GM19043 (cell line): ENCODE results near the gene KCNK13.
A peak's percentile ranks its signal among the peaks of the same experiment; 100 is the strongest.
"Not testable (repeated sequence)": the region's sequence is repeated elsewhere in the genome, so short reads cannot be mapped to it uniquely, and the experiment has no call there.

Source experiments
- ATAC-seq: cut with Tn5 transposase; IDR thresholded peaks from one replicate; pipeline ENCODE4 v1.9.1; 2021; ENCODE audit warnings: low read depth; ENCODE audit not compliant: unreplicated experiment

The KCNK13 gene

DNA sequence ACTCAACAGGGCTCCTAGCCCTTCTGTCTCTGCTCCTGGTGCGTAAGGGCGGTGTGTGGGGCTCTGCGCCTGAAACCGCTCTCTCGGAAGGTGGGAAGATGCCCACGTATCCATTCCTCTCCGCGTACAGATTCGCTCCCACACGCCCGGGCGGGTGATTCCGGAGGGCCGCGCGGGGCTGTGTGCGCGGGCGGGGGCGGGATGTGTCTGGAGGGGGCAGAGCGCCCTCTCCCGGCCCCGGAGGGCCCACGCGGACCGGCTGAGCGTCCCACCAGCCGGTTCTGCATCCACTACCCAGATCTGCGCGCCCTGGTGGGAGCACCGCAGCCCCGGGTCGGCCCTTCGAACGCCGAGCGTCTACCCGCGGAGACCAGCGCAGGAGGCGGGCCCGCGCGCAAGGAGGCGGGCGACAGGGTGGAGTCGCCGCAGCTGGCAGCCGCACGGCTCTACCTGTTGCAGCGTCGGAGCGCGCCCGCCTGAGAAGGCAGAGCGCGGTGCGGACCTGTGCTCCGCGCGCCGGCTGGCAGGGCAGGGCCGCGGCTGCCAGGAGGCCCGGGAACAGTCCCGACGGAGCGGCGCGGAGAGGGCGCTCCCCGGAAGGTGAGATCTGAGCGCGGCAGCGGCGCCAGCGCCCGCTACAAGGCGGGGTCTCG lies 1.4 kb upstream of the KCNK13 start:
- ATAC-seq: peak; percentile 64

DNA sequence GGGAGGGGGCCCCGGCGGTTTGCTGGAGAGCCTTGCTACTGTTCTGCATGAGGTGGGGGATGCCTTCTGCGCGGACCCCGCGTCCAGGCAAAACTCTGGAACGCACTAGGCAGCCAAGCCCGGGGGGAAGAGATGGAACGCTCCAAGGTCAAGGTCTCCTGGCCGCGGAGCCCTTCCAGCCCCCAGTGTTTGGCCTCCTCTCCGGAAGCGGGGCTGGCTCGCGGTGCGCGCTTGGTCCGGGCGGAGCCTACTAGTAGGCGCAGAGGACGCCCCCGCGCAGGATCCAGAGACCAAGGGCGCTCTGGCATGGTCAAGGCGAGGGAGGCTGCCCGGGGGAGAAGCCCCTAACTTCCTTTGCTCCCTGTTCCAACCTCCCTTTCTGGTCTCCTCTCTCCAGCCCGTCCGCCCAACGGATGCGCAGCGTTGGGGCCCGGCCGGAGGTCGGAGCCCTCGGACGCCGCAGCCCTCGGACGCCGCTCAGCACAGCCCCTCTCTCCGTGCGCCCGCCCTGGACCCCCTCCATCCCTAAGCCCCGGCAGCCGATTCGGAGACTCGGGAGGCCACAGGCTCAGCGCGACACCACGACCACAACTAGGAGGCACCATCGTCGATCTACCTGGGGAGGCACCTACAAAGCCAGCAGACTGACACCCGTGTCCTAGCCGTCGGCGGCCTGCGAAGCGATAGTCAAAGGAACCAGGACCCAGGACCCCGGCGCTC lies 669 bp upstream of the KCNK13 start:
- no peak for ATAC-seq

DNA sequence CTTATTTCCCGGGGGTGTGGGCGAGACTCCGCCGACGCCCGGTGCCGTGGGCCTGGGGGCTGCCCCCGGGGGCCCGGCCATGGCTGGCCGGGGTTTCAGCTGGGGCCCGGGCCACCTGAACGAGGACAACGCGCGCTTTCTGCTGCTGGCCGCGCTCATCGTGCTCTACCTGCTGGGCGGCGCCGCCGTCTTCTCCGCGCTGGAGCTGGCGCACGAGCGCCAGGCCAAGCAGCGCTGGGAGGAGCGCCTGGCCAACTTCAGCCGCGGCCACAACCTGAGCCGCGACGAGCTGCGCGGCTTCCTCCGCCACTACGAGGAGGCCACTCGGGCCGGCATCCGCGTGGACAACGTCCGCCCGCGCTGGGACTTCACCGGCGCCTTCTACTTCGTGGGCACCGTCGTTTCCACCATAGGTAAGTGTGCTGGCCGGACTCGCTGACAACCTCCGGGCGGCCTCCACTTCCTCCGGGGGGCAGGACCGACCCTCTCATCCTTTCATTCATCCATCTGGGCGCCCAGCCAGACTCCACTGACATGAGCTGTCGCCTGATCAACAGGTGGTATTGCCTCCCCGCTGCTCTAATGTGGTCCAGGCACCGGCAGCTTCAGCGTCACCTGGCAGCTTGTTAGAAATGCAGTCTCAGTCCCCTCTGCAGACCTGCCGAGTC lies 467 bp downstream of the KCNK13 start:
- no peak for ATAC-seq

DNA sequence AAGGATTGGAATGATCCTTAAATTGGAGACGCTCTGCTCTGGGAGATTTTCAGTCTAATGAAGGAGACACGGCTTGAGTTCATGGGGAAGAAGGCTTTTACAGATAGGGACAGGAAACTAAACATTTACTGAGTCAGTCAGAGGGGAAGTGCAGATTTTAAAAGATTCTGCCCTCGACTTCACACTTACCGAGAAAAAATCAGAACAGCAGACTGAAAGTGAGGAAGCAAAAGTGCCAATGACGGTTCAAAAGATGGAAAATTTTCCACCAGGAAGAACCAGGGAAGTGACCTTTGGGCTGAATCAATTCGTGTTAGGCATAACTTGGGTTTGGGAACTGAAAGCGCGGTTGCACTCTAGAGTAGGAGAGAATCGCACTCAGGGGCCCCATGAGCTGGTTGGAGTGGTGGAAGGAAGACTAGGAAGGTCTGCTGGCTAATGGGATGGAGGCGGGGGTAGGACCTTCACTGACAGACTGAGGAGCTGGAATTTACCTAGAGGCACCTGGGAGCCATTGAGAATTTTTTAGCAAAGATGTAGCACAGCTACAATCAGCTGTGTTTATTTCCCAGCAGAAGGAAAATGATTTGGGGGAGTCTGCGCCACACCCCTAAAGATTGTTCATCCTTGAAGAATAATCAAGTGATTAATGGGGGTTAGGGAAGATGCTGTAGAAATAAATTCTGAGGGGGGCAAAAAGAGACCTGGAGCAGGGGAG lies 1.2 kb downstream of the KCNK13 start:
- no peak for ATAC-seq

DNA sequence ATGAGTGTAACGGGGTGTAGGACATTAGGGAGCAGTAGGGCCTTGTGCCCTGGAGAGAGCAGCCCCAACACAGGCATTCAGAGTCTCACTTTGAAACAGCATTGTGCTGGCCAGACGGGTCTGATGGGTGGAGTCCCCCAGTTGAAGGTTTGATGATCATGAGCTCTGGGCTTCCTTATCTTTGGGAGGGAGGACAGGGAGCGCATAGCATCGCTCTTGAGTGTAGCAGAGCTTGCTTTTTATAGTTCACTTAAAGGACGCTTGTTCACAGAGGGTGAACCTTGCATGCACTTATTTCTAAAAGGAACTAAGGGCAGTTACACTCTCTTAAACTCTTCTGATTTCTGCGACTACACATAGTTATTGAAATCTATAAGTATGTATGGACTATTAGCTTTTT lies 10.6 kb downstream of the KCNK13 start:
- ATAC-seq: no peak

DNA sequence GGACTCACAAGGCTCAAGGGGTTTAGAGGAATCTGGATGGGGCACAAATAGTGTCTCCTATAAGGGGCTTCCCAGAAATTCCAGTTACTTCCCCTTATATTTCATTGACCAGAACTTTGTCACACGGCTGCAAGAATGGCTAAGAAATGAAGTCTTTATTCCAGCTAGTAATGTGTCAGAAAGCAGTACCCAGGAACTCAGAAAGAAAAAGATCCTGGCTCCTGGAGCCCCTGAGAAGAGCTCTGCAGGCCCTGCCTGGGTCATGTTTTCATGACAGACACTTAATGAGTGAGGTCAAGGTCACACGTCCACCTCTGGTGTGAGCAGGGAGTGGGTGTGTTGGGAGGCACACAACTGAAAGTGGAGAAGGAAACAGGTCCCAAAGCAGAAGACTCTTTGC lies 17.8 kb downstream of the KCNK13 start:
- no peak for ATAC-seq

DNA sequence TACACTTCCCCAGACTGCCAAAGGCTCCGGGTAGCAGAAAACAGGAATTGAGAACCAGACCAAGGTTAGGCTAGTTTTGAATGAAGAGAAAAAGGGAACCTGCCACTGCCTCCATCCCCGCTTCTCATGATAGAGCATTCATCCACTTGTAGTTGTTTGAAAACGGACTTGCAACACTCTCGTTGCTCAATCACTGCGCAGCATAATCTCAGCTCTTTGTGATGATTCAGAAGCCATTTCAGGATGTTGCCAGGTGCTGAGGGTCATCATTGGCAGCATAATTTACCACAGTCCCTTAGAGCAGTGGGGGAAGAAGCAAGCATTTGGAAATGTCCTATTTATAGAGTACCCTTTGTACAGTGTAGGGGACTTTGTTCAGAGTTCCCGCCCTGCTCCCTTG lies 25.6 kb downstream of the KCNK13 start:
- peak; percentile 53 for ATAC-seq

DNA sequence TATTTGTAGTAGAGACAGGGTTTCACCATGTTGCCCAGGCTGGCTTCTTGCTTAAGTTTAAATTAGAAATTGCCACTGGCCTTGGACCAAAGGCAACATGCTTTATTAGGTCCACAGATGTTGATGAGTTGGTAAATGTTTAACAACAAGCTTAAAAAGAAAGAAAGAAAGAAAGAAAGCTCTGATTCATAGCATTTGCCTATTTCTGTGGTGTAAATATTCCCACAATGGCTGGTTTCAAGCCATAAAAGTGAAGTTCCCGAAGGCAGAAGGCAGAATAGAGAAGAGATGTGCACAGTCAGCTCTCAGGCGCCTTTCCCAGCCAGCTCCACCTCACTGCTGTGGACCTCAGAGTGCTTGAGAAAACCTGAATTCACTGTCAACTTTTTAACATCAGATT lies 26.4 kb downstream of the KCNK13 start:
- ATAC-seq: no peak

DNA sequence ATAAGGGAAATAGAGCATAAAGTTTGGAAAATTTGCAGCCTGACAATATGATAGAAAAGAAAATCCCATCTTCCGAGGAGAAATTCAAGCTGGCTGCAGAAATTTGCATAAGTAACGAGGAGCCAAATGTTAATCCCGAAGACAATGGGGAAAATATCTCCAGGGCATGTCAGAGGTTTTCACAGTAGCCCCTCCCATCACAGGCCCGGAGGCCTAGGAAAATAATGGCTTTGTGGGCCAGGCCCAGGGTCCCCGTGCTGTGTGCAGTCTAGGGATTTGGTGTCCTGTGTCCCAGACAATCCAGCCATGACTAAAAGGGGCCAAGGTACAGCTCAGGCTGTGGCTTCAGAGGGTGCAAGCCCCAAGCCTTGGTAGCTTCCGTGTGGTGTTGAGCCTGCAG lies 27.7 kb downstream of the KCNK13 start:
- not testable (repeated sequence) for ATAC-seq

DNA sequence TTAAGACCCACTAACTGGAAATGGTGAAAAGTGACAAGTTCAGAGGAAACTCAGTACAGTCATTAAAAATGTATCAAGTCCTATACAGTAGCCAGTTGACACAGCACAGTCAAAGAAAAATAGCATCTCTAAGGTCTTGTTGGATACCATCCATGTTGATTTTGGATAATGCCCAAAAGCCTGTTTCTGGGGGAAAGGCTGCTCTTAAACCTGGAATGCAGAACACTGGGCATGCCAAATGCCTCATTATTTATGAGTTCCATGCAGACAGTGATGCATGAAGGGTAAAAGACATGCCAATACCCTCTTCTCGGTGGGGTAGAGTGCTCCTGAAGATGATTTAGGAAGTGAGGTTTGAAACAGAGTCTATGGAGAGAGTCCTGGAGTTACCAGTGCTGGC lies 29.6 kb downstream of the KCNK13 start:
- no peak for ATAC-seq

DNA sequence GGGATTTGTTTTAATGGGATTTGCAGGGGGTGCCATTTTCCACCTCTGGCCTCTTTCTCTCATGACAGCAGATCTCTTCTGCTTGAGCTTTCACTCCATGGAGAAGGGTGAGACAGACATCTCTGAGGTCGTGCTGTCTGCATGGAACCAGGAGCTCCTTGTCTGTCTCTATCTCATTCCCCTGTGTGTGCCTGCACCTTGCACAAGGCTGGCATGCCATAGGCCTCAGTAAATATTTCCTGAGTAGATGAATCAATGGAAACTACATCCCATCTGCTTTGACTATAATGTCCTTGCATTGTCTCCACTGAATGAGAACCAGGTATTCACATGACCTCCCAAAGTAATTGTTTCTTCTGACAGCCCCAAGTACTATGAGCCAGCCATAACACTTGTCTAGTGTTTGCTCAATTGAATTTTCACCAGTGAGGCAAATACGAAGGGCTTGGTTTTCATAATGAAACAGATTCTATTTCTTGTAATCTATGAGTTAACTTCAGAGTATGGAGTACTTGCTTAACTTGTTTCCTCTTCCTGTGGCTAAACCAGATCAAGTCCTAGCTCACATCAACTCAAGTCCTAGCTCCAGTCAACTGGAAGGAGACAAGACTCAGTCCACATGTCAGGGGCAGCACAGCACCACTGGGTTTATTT lies 32.3 kb downstream of the KCNK13 start:
- ATAC-seq: peak; percentile 41

DNA sequence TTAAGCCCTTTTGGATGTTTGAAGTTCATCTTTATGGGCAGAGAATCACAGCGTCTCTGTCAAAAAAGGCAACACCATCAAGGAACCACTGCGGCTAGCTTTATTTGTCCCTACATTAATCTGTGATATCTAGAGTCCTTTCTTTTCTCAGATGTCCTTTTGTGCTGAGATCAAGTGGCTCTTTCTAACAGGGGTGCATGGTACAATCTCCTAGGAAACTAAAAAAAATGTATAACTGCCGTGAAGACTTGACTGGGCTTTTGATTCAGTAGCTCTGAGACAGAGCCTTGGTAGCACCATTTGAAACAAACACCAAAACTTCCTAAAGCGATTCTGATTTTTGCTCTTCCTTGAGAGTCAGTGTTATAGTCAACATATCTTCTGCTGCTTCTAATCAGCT lies 33.3 kb downstream of the KCNK13 start:
- no peak for ATAC-seq

DNA sequence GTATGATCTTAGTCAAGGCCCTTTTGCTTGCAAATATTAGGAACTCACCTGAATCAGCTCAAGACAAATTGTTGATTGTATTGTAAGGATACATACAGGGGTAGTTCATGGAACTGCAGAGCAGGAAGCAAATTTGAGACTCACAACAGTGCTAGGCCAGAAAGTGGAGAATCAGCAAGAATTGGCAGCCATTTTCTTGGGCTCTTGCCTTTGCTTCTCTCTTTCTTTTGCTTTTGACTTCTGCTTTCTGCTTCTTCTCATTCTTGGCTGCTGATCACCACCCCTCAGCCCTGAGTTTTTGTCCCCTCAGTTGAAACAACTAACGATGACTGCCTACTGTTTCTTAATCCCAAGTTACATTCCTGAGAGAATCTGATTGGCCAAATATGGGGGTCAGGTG lies 34.8 kb downstream of the KCNK13 start:
- ATAC-seq: no peak

DNA sequence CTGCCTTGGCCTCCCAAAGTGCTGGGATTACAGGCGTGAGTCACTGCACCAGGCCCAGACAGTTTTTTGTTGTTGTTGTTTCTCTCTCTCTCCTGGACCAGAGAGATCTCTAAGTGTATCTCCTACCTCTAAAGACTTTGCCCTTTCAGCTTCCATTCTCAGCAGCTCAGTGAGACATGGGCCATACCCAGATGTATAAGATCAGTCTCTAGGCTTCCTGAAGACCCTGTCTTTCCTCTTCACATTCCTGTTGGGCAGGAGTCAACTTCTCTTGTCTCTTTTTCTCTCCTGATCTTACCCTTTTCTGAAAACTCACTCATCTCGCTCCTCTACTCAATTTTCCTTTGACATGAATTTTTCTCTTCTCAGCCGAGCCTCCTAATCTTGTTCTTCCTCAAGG lies 42.0 kb downstream of the KCNK13 start:
- ATAC-seq: no peak

DNA sequence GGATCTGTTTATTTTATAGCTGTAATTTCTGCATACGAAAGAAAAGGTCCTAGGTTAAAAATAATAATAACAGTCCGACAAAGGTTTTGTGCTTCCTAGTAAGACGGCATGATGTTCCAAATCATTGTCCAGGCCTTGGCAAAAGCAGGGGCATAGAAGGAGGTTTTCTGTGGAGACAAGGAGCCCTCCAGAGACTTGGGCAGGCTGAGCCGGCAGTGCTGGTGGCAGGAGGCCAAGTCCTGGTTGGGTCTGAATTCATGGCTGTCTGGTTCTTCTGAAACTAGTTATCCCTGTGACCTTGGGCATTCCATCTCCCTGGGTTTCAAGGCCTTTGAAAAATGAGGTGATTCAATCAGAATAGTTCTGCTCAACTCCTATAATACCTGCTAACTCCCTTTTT lies 44.0 kb downstream of the KCNK13 start:
- no peak for ATAC-seq

DNA sequence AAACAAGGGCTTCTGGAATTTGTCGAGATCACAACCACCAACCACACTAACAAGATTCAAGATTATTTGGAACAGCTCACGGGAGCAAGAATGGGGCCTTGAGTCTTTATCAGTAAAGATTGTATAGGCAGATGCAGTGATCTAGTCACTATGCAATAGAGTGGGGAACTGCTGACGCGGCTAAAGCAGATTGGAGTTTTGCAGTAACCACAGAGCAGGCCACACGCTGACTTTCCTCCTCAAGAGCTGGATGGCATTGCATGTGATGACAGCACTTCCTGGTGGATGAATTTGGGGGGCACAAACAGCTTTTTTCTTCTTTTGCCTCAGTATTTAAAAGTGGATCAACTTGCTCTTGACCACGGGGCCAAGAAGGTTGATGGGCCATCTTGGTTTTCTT lies 46.0 kb downstream of the KCNK13 start:
- ATAC-seq: no peak

DNA sequence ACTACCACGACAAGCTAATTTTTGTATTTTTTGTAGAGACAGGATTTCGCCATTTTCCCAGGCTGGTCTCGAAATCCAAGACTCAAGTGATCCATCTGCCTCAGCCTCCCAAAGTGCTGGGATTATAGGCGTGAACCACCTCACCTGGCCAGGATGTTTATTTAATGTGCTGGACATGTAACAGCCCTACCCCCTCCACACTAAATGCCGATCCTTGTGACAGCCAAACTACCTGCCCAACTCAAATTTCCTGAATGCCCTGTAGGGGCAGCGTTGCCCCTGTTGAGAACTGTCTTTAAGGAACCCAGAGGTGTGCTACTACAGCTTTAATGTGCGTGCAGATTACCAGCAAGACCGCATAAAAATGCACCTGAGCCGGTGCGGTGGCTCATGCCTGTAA lies 48.1 kb downstream of the KCNK13 start:
- ATAC-seq: no peak

DNA sequence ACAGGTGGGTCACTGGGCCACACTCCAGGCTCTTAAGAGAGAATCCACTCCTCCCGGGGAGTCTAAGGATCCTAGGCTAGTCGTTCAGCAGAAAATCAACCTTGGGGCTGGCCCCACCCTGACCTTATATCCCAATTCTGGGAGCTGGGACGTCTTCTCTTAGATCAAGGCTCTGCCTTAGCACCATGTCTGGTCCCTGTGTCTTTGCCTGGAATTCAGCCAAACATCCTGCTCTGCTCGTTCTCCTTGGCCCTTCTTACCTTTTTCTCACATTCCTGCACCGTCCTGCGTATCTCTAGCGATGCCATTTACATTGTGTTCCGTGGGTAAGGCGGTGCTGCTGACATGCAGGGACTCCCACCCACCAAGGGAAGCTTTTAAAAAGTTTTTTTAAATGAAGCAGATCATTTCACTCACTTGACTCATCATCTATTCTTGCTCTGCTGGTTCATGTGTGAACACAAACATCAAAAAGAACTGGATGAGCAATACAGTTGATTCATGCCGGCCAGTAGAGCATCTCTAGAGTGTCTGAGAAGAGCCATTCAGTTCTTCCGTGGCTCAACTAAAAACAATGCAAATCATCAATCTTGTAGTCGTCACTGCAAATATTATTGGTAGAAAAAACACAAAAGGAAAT lies 50.2 kb downstream of the KCNK13 start:
- no peak for ATAC-seq

DNA sequence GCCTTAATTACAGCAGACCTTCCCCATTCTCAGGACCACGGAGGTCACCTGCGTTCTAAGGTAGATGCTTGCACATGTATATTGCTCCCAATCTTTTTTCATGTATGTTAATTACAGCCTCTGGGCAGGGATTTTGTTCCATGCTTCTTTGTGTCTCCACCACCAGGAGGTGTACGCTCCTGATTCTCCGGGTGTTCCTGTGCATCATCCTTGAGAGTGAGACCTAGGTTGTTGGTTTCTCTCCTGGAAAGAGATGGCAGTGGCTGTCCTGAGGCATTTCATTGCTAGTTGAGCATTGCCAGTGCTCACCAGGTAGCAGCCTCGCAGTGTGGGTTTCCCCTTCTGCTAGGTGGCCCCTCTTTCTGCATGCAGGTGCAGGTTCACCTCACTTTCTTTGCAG lies 52.8 kb downstream of the KCNK13 start:
- no peak for ATAC-seq

DNA sequence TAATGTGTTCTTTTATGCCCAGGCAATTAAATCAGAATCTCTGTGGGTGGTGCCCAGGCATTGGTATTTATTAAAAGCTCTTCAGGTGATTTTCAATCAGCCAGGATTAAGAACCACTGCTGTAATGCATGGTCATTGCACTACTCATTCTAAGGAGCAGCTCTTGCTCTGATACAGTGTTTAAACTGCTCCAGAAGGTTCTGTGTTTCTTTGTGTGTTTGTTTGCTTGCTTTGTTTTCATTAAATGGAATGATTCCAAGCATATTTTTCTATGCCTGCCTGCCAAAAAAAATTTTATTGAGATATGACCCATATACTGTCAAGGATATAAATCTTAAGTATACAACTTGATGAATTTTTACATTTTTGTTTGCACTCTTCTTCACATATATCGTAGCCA lies 54.0 kb downstream of the KCNK13 start:
- ATAC-seq: no peak
